ENCODE measurements around the gene PSMB9.

PSMB9 gene

DNA sequence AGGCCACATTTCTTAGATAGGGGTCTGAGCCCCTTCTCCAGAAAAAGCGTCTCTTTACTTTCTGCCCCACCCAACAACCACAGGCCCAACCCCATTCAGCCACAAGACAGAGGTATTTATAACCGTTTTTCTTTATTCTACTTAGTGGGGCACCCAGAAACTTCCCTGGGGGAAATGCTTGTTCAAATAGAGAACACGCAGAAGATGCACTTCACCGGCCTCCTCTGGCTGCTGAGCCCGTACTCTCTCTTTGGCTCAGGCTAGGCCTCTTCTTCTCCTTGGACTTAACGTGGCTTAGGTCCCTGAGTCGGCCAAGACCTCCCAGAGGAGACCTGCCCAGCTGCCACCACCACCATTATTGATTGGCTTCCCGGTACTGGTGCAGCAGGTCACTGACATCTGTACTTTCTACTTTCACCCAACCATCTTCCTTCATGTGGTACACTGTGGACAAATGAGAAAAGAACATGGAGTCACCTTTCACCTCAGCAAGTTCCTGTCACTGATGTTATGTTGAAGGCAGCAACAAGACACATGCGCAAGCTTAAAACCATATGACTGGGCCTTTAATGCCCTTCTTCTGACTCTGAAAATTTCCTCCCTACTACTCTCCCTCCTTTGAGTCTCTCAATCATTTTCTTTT, 13.3 kb upstream of the PSMB9 start:
- no peak for DNase-seq

DNA sequence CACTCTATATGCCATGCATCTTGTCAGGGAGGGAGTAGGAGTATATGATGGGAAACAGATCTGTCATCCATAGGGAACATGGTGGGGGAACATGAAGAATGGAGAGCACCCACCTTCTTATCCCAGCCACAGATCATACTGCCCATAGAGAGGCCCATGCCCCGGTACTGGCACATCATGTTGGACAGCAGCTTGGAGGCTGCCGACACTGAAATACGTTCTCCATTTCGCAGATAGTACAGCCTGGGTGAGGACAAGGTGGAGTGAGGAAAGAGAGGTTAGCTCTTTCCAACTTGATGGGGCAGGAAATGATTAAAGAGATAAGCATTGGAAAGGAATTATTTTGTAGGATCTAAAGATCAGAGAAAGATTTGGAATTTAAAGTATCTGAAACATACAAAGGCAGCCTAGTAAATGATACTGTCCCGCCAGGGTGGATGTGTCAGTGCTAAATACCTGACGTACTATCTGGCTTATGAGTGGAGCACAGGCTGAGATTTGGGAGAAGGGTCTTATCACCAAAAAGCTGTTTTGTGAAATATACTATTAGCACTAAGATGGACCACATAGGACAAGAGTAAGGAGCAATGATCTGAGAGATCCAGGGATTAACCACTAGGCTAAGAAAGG, 11.9 kb upstream of the PSMB9 start:
- DNase-seq: no peak

DNA sequence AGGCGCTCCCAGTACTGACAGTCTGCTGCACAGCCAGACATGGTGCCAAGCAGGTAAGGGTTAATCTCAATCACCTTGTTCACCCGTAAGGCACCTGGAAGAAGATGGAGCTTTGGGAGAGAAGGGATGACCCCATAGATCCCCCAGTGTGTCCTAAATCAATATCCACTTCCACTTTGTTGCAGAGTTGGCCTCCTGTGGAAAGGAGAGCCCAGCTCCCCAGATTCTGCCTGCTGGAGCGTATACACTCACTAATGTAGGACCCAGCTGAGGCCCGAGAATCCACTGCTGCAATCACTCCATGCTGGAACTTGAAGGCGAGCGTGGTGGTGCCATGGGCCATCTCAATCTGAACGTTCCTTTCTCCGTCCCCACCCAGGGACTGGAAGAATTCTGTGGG, 11.3 kb upstream of the PSMB9 start:
- no peak for DNase-seq

DNA sequence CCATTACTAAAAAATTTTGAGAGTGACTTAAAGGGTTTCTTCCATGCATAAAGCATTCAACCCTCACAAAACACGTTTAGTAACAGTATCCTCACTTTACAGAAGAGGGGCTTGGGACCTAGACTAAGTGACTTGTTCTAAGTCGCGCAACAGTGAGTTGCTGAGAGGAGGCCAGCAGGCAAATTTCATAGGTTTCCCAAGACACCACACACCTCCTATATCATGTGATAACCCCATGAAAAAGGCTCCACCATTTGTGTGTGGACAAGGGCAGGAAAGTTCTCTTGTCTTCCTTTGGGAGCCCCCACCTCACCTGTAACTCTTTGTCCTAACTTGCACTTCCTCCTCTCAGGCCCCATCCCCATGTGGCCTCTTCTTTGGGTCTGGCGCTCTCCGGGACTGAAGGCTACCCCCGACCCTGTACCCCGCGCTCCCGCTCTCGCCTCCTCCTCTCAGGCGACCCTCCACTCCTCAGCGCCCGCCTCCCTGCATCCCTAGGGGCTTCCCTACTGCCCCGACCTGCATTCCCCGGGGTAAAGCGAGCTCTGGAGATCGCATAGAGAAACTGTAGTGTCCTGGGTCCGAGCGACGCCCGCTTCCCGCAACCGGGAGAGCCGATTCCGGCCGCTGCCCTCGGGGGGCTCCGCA, 10.5 kb upstream of the PSMB9 start:
- peak; percentile 22 for DNase-seq

DNA sequence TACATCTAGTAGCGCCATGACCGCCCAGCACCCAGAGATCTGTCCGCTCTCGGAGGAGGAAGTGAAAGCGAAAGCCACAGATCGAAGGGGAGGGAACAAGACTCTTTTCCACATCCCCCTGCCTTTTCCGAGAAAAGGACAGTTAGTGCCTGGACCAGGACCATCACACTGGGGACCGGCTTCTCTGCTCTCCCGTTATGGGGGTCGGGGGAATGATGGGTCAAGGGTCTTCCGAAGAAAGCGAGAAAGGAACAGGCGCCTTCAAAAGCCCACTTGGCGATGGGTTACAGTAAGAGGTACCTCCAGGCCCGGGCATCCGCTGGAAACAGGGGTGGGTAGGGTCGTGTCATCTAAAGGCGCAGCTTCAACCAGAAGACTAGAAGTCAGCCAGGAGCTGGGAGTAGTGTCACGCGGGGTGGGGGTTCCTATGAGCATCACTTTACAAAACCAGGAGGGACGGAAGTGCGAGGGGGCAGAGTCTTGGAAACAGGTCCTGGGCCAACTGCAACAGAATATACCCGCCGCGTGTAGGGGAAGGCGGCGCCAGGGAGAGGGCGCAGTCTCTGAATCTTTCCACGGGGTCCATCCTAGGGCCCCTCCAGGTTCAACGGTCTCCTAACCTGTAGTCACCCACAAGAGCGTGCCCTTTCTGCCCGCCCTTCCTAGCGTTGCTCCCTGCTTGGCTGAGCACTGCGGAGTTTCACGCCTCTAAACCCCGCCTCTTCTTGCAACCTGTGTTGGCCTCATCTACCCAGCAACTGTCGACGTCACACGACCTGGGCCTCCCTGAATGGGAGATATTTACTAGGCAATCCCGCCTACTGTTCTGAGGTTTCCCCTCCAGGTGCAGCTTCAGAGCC, 9.8 kb upstream of the PSMB9 start, which contains the start of gene PSMB8:
Gene PSMB8 (minus strand): TSS at position 69 of the 860 bp plus-strand sequence. CDS start 51 bp downstream, at position 18.
- DNase-seq: peak; percentile 98

DNA sequence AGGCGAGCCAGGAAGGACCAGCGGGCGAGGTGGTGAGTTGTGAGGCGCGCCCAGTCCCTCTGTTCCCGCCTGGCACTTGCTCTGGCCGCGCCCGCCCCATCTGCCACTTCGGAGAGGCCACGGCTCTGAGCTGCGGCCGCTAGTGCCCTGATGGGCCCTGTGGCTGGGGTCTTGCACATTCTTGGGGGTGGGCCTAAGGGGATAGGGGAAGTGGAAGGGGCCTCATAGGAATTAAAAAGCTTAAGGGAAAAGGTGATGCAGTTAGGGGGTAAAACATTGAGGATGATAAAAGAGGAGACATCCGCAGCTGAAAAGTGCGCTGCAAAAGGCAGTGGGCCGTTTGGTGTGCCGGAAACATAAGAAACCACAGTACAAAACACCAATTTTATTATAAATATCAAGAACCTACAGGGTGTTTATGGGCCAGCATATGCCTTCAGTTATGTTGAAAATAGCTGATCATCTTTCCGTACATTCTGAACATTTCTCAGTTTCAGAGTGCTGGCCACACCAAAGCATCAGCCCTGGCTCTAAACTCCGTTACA, 9.1 kb upstream of the PSMB9 start:
- no peak for DNase-seq

DNA sequence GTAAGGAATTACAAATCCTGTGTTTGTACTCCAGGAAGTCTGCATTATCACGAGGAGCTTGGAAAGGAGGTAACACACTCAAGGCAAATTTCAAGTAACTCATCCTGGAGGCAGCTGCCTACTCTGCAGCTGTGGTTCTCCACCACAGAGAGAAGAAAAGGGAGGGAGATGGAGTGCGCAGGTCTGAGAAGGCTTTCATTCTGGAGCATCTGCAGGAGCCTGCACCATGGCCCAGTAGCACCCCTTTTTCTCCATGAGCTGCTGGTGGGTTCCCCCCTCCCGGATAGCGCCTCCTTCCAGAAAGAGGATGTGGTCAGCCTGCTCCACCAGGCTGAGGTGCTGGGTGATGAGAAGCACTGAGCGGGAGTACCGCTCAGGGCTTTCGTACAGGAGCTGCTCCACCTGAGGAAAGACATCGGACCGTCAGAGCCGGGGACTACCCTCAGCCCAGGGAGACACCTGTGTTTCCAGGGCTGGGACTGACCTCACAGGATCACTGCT, 8.6 kb upstream of the PSMB9 start:
- no peak for DNase-seq

DNA sequence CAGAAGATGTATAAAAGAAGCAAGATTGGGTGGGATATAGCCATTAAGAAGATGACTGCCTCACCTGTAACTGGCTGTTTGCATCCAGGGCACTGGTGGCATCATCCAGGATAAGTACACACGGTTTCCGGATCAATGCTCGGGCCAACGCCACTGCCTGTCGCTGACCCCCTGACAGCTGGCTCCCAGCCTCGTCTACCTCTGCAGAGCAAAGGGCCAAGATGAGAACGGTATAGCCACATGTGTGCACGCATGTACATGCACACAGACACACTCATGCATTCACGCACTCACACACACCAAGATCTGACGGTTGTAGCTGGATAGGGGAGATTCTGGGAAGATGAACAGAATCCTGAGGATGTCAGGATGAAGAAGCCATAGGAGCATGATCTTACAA, 7.0 kb upstream of the PSMB9 start:
- DNase-seq: no peak

DNA sequence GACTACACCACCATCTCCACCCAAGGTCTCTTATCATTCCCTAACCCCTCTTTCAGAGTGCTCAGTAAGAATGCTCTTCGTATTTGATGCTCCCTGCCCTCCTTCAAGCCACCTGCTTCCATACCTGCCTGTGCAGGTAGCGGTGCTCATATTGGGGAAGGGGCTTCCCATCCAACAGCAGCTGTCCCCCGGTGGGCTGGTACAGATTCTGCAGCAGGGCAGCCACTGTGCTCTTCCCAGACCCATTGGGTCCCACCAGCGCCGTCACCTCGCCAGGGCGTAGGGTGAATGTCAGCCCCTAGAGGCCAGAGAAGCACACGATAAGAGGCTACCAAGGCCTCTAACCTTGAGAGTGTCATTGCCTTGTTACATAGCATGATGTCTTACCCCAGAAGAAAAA, 6.2 kb upstream of the PSMB9 start:
- no peak for DNase-seq

DNA sequence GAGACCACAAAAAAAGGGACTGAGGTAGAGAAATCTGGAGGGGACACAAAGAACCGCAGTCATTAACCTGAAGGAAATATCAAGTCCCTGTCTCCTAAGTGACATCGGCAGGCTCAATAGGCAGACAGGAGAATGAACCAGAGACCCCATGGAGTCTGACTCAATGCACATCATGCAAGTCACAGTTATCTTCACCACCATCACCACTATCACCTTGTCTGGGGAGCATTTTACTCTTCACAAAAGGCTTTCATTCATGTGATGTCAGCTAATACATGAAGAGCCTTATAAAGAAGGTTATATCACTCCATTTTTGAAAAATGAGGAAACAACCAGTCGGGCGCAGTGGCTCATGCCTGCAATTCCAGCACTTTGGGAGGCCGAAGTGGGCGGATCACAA, 4.9 kb upstream of the PSMB9 start:
- DNase-seq: no peak

DNA sequence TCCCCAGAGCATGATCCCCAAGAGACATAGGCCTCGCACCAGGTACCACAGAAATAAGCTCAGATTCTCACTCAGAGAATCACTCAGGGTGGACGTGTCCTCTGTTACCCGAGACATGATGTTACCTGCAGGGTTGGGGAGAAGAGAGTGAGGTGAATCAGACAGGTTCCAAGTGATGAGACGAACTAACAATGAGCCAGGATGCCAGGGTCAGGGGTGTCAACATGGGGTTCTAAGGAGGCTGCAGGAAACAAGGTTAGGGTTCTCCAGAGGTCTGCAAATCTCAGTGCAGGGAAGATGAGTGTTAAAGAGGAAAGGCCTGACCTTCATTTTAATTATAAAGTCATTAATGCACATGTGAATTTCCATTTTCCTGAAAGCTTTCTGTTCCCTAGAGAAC, 3.0 kb upstream of the PSMB9 start:
- no peak for DNase-seq

DNA sequence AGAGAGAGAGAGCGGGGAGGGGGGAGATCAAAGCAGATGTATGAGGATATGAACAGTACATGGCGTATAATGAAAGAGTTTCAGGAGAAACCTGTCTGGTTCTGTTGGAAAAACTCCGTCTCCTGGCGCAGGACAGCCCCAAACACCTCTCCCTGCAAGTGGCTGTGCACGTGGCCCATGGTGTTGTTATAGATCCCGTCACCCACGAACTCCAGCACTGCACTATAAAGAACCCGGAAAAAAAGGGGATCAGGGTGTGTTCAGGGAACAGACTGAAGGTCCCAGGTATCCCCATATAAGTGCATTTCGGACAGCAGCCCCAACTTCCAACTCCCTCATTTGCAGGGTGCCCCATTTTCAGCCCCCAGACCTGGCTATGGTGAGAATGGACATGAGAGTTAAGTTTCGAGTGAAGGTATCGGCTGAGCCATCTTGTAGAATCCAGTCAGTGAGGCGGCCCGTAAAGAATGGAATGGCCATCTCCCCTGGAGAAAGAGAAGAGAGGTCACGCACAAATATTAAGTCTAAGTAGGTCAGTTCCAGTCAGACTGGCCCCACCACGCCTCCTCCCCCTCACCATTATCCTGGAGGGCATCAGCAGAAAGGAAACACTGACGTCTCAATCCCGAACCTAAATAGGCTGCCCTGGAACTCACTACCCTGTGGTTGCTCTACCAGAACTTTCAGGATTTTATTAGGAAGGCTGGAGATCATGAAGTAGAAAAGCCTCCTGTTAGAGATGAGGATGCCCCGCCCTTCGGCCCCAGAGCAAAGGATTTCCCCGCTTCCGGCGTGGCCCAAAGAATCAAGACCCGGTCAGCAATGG, 1.8 kb upstream of the PSMB9 start:
- DNase-seq: no peak

DNA sequence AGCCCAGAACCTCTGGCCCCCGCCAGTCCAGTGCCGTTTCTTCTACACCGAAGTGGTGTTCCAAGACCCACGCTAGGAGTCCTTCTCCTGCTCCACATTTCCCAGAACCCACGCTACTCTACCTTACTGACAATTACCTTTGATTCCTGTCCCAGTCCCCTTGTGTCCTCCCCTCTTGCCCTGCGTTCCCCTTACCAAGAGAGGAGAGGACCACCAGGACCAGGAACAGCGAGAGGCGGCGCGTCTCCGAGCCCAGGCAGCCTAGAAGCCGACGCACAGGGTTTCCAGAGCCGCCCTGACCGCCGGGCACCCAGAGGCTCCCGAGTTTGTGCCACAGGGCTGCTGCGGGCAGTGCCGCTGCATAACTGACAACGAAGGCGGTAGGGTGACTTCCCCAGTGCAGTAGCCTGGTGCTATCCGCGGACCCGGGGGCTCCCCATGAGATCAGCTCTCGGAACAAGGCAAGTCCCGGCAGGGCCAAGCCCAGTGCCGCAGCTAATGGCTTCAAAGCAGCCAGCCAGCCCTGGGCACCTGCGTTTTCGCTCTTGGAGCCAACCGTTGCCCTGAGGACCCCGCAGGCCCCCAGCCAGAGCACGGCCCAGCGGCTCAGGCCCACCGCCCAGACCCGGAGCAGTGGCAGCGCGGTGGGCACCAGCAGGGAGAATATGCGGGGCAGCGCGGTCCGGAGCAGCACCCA, 1.0 kb upstream of the PSMB9 start:
- DNase-seq: peak; percentile 35

DNA sequence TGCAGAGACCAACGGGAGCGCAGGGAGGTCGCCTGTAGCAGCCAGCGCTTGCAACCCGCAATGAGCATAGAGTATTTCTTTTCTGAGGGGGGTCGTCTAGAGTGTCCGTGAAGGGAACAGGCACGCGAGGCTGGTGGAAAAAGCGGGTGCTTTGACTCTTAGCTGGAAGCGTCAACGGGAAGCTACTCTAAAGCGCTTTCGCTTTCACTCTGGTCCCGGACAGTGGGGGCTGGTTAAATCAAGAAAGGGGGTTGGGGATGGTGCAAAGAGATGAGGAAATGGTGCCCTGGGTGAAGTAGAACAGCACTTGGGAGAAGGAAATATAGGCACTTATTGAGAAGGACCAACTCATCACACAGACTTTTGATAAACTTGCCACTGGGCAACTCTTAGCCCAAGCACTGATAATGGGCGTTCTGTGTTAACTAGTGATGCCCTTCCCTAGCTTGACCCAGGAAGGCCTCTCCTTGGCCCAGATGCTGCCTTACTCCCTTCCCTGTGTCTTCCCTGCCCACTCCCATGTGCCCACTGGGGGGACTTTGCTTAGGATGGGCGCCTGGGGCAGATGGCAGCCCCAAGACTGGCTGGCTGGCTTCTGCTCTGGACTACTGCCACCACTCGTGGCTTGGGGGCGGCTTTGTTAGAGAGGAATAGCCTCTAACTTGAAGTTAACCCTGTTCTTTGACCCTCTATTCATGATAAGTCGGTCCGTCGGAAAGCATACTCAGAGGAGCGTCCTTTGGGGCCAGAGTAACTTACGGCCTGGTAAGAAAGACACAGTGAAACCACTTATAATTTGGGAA, 585 bp downstream of the PSMB9 start:
- no peak for DNase-seq

DNA sequence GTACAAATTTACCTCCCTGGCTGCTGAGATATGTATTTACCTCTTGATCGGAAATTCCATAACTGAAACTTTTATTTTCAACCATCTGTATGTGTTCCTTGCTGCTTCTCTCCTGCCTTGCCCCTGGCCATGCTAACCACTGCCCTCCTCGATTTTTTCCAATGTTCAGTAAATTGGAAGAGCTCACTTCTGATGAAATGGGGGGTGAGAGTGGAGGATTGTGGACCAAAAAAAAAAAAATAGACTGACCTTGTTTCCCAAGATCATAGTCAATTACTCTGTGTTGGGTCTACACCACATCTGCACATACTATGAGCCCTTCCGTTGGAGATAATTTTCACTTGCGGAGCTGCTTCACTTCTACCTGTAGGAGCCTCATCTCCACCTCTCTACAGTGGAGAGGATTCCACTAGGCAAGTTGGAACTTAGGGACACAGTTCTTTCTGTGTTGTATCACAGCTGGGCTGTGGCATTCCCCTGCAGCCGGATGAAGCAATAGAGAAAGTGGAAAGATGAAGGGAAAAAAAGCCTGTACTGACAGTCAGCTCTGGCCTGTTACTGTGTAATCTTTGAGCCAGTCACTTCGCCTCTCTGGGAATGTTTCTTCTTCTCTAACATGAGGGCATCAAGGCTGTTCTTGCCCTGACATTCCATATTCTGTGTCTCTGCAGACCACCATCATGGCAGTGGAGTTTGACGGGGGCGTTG, 1.6 kb downstream of the PSMB9 start:
- no peak for DNase-seq

DNA sequence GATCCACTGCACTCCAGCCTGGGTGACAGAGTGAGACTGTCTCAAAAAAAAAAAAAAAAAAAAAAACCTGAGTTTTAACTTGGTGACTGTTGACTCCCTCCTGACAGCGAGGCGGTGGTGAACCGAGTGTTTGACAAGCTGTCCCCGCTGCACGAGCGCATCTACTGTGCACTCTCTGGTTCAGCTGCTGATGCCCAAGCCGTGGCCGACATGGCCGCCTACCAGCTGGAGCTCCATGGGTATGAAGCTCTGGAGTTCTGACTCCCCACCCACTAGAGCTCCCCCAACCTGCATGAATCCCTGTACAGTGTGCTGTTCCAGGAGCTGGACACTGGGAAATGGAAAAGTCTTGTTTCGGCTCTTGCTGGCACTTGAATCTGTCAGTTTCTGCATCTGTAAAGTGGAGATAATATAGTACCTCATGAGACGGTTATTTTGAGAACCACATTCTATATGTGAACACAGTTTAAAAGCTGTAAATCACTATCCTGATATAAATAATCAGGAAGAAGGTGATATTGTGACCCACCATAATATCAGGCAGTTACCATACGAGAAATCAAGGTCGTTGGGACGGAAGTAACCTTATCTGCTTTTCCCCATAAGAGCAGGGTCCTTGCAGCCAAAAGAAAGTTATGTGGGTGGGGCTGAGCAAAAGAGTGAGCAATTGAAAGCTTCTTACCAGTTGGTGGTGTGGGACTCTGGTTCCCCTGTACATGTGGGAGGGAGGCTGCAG, 3.3 kb downstream of the PSMB9 start:
- DNase-seq: no peak

DNA sequence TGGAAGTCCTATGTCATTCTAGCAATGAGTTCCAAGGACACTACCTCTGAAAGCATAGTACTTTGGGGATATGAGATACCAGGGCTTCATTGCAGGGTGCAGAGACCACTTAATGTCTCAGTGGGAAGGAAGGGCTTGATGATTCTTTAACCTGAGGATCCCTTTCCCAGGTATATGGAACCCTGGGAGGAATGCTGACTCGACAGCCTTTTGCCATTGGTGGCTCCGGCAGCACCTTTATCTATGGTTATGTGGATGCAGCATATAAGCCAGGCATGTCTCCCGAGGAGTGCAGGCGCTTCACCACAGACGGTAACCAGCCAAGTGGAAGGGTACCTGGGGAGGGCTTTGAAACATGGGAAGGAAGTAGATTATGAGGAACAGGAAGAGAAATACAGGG, 4.2 kb downstream of the PSMB9 start:
- no peak for DNase-seq

DNA sequence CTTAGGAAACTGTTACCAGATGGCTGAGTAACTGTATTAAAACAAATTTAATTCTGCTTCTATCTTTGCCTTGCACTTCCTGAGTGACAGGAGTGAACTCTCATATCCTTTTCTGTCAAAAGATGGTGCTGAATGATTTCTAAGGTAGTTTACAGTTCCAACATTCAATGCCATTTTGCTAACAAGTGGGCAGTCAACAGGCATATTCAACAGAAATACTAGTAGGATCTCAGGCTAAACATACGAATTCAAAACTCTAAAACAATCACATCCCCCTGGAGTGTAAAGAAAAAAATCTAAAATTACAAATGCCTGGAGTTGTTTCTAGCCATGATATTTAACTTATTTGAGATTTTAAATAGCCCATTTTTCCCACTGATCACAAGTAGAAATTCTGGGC, 6.7 kb downstream of the PSMB9 start:
- no peak for DNase-seq

DNA sequence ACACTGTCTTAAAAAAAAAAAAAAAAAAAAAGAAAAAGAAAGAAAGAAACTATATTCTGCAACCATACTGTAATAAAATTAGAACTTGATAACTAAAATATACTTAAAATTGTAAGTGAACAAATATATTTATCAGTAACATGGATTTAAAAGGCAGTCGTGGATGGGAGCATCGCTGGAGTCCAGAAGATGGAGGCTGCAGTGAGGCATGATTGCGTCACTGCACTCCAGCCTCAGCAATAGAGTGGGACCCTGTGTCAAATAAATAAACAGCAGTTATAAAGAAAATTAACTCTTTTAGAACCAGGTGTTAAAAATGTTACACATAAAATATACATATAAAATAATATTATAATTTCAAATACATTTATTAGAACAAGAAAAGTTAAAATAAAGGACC, 8.7 kb downstream of the PSMB9 start:
- DNase-seq: no peak

Data from NCI-H345 (cell line).